Neural crest cell (in vitro differentiated cells): ENCODE measurements around the gene VAMP7. TPM values are rescaled to one million over a fixed set of nuclear protein-coding genes. Genes with fewer than 3 reads are reported as not detected.
"Not testable (repeated sequence)": the region's sequence is repeated elsewhere in the genome, so short reads cannot be mapped to it uniquely, and the experiment has no call there.

Source experiments
- DNase-seq: peaks from one replicate; pipeline ENCODE4 v3.0.0; 2021; ENCODE audit warnings: low read depth, mixed read lengths, low spot score
- H3K27ac Mint-ChIP-seq: one replicate; pipeline ENCODE4 v1.8.0; 2021; ENCODE audit warnings: mild to moderate bottlenecking, mixed read lengths; ENCODE audit not compliant: unreplicated experiment
- H3K27me3 Mint-ChIP-seq: 2 replicates; pipeline ENCODE4 v1.8.0; 2021; ENCODE audit warnings: low read depth, mild to moderate bottlenecking, mixed read lengths
- H3K36me3 Mint-ChIP-seq: 2 replicates; pipeline ENCODE4 v1.8.0; 2021; ENCODE audit warnings: low read depth, mild to moderate bottlenecking, mixed read lengths
- H3K4me1 Mint-ChIP-seq: 2 replicates; pipeline ENCODE4 v1.8.0; 2021; ENCODE audit warnings: mixed read lengths
- H3K4me3 Mint-ChIP-seq: one replicate; pipeline ENCODE4 v1.8.0; 2021; ENCODE audit warnings: mild to moderate bottlenecking, mixed read lengths
- H3K9me3 Mint-ChIP-seq: 2 replicates; pipeline ENCODE4 v1.8.0; 2021; ENCODE audit warnings: mixed read lengths
- CTCF ChIP-seq: fragments of 200-600 bp; sonication (generic); conservative IDR thresholded peaks from 2 replicates; pipeline ENCODE4 v1.5.0; 2021; ENCODE audit warnings: antibody characterized with exemption, mild to moderate bottlenecking
- total RNA-seq: library from RNA; stranded (reverse); gene quantifications from 2 replicates; pipeline ENCODE4 v1.2.1, GENCODE V29; 2021

VAMP7 gene
- total RNA-seq, 1 donor from 2014 or later, result 19.0 TPM

GRCh38 chrX:155967653-155968325 is 86.6 kb downstream of the VAMP7 start:
- Mint-ChIP-seq H3K36me3 (peaks cover 8% of the 10 kb centered on the region), H3K27me3 (peaks cover 5% of the 10 kb centered on the region), H3K27ac (no peak overlapping the region), H3K9me3 (peaks cover 8% of the 10 kb centered on the region), H3K4me1 (no peaks in the 10 kb centered on the region), H3K4me3 (no peak overlapping the region)
- DNase-seq, result no peak
- no peak for TF ChIP-seq CTCF

- TF ChIP-seq CTCF, result no peak
- DNase-seq, result no peak
- Mint-ChIP-seq H3K27ac (no peak overlapping the region), H3K36me3 (peaks cover 8% of the 10 kb centered on the region), H3K4me1 (no peaks in the 10 kb centered on the region), H3K4me3 (no peak overlapping the region), H3K9me3 (peaks cover 8% of the 10 kb centered on the region), H3K27me3 (peaks cover 5% of the 10 kb centered on the region)
Observed at GRCh38 chrX:155968326-155968661, 87.1 kb downstream of the VAMP7 start.

GRCh38 chrX:155968791-155969190 is 87.6 kb downstream of the VAMP7 start:
- Mint-ChIP-seq H3K36me3 (peaks cover 6% of the 10 kb centered on the region), H3K27ac (no peak overlapping the region), H3K27me3 (peaks cover 5% of the 10 kb centered on the region), H3K4me3 (no peak overlapping the region), H3K9me3 (peaks cover 6% of the 10 kb centered on the region), H3K4me1 (no peaks in the 10 kb centered on the region)
- DNase-seq, result no peak
- no peak for TF ChIP-seq CTCF

GRCh38 chrX:155971658-155972057 is 90.5 kb downstream of the VAMP7 start:
- not testable (repeated sequence) for H3K27me3 Mint-ChIP-seq, H3K27ac Mint-ChIP-seq, H3K4me3 Mint-ChIP-seq, H3K36me3 Mint-ChIP-seq, DNase-seq, H3K9me3 Mint-ChIP-seq, H3K4me1 Mint-ChIP-seq

GRCh38 chrX:155972241-155972640 is 91.1 kb downstream of the VAMP7 start:
- not testable (repeated sequence) for H3K4me1 Mint-ChIP-seq, DNase-seq, H3K36me3 Mint-ChIP-seq, H3K4me3 Mint-ChIP-seq, H3K27me3 Mint-ChIP-seq, H3K9me3 Mint-ChIP-seq, H3K27ac Mint-ChIP-seq

- H3K36me3 Mint-ChIP-seq, result no peaks in the 10 kb centered on the region
- no peak overlapping the region for H3K27ac Mint-ChIP-seq
- no peak for DNase-seq
- H3K27me3 Mint-ChIP-seq, result no peaks in the 10 kb centered on the region
- no peak for TF ChIP-seq CTCF
- no peak overlapping the region for H3K4me3 Mint-ChIP-seq
- no peaks in the 10 kb centered on the region for H3K4me1 Mint-ChIP-seq
- peaks cover 13% of the 10 kb centered on the region for H3K9me3 Mint-ChIP-seq
Observed at GRCh38 chrX:155983326-155983725, 102.2 kb downstream of the VAMP7 start.
